HepG2 (cell line): ENCODE measurements around the gene SNX21. TPM values are rescaled to one million over a fixed set of nuclear protein-coding genes. Genes with fewer than 3 reads are reported as not detected.

ENCODE experiments used
- ATAC-seq: fragments of 200-7000 bp; cut with Tn5 transposase; 3 replicates; pipeline ENCODE4 v1.9.1; 2020; ENCODE audit warnings: mild to moderate bottlenecking, moderate library complexity
- BruUV-seq: library from RNA; stranded (reverse); fragments of 400-500 nt; replicated peaks from 2 replicates; lab custom pipeline; 2021; lab: Mats Ljungman, UMichigan
- CTCF ChIA-PET: fragments of 300-600 bp; formaldehyde crosslinking; extraction: SDS; loops from one replicate; lab custom pipeline; 2021; ENCODE audit warnings: low total read pairs, inconsistent platforms, low intra/inter-chr PET ratio; lab: Yijun Ruan, JAX
- POLR2A ChIA-PET: fragments of 350-600 bp; sonication (Branson Sonifier 250); formaldehyde crosslinking; loops from one replicate; lab custom pipeline; 2020; ENCODE audit warnings: antibody characterized with exemption, inconsistent platforms; lab: Yijun Ruan, JAX
- DNase-seq: peaks from one replicate; pipeline ENCODE4 v3.0.0-alpha.2; 2015; ENCODE audit warnings: low spot score
- FAIRE-seq: peaks from 3 replicates; lab custom pipeline; 2011; peaks lifted over from hg19 to GRCh38; lab: Jason Lieb, UNC
- H2AFZ ChIP-seq: one replicate; pipeline ENCODE4 v1.6.1; 2011; ENCODE audit warnings: low read length, inconsistent platforms
- H3K27ac ChIP-seq: fragments of 300-600 bp; 3 replicates; pipeline ENCODE4 v1.8.0; 2011; ENCODE audit warnings: mixed run types, mild to moderate bottlenecking, mixed read lengths, low read length, inconsistent platforms; ENCODE audit not compliant: insufficient read depth; ENCODE audit errors: extremely low read length
- H3K27me3 ChIP-seq, 2 experiments: fragments of 200-600 bp in 1 of 2; 2 replicates in 1 of 2; 3 replicates in 1 of 2; pipeline versions ENCODE4 v1.6.0 to v1.8.0; 2011; ENCODE audit warnings: low read length in 2 of 2, mild to moderate bottlenecking in 2 of 2, moderate library complexity in 2 of 2, inconsistent platforms in 1 of 2; ENCODE audit not compliant: insufficient read depth in 2 of 2, control insufficient read depth in 1 of 2
- H3K36me3 ChIP-seq, 2 experiments: fragments of 200-600 bp in 1 of 2; replicated peaks in 1 of 2; 2 replicates in 1 of 2; 3 replicates in 1 of 2; pipeline versions ENCODE4 v1.5.1 to v1.8.0; 2011; ENCODE audit warnings: low read length in 2 of 2, inconsistent platforms in 1 of 2; ENCODE audit not compliant: insufficient read depth in 2 of 2, control insufficient read depth in 1 of 2
- H3K4me1 ChIP-seq: 2 replicates; pipeline ENCODE4 v1.5.1; 2012; ENCODE audit warnings: low read length, inconsistent platforms; ENCODE audit not compliant: insufficient read depth
- H3K4me2 ChIP-seq: 2 replicates; pipeline ENCODE4 v1.6.0; 2011; ENCODE audit warnings: low read depth, low read length, inconsistent platforms
- H3K4me3 ChIP-seq, 3 experiments: fragments of 200-600 bp in 1 of 3; sonication (generic), shearing (Covaris generic) in 1 of 3; replicated peaks in 1 of 3; 2 replicates each; pipeline ENCODE4 v1.5.1; 2011 to 2016; ENCODE audit warnings: low read length in 3 of 3, inconsistent platforms in 2 of 3, low read depth in 2 of 3, mild to moderate bottlenecking in 2 of 3, control low read depth in 1 of 3, mixed read lengths in 1 of 3; ENCODE audit not compliant: insufficient read depth in 1 of 3
- H3K79me2 ChIP-seq: one replicate; pipeline ENCODE4 v1.6.1; 2011; ENCODE audit warnings: low read length, inconsistent platforms; ENCODE audit not compliant: insufficient read depth
- H3K9ac ChIP-seq: 2 replicates; pipeline ENCODE4 v1.6.0; 2011; ENCODE audit warnings: mild to moderate bottlenecking, low read depth, low read length, inconsistent platforms; ENCODE audit not compliant: insufficient read depth
- H3K9me3 ChIP-seq: 2 replicates; pipeline ENCODE4 v1.5.1; 2012; ENCODE audit warnings: mild to moderate bottlenecking, low read length
- H4K20me1 ChIP-seq: 2 replicates; pipeline ENCODE4 v1.6.0; 2011; ENCODE audit warnings: inconsistent platforms, mild to moderate bottlenecking, low read length, moderate library complexity; ENCODE audit not compliant: insufficient read depth
- CBFB ChIP-seq: sonication (generic); formaldehyde crosslinking; IDR thresholded peaks from 2 replicates; pipeline ENCODE4 v1.4.0; 2020; ENCODE audit warnings: missing genetic modification reagents
- GTF2F1 ChIP-seq: fragments of 150-350 bp; IDR thresholded peaks from 2 replicates; pipeline ENCODE4 v1.6.1; 2014; ENCODE audit warnings: low read length
- HMGXB4 ChIP-seq, 2 experiments: sonication (generic) in 1 of 2; formaldehyde crosslinking in 1 of 2; IDR thresholded peaks; 2 replicates each; pipeline versions ENCODE4 v1.4.0 to v1.6.1; 2018 to 2020; ENCODE audit warnings: missing genetic modification reagents in 2 of 2, borderline replicate concordance in 1 of 2, low read depth in 1 of 2, mild to moderate bottlenecking in 1 of 2, missing biosample characterization in 1 of 2
- ISL2 ChIP-seq: sonication (generic); formaldehyde crosslinking; IDR thresholded peaks from 2 replicates; pipeline ENCODE4 v1.5.0; 2020; ENCODE audit warnings: missing genetic modification reagents
- MLXIP ChIP-seq: sonication (generic); formaldehyde crosslinking; IDR thresholded peaks from 2 replicates; pipeline ENCODE4 v1.9.0; 2021; ENCODE audit warnings: missing genetic modification reagents, borderline replicate concordance
- SOX6 ChIP-seq, 2 experiments: fragments of 450-650 bp in 1 of 2; sonication (generic) in 1 of 2; formaldehyde crosslinking in 1 of 2; IDR thresholded peaks; 2 replicates each; pipeline versions ENCODE4 v1.4.0 to v1.6.1; 2017 to 2020; ENCODE audit warnings: antibody characterized with exemption in 1 of 2, mild to moderate bottlenecking in 1 of 2, missing genetic modification reagents in 1 of 2
- ZFP37 ChIP-seq: sonication (generic); formaldehyde crosslinking; IDR thresholded peaks from 2 replicates; pipeline ENCODE4 v1.4.0; 2020; ENCODE audit warnings: missing genetic modification reagents, borderline replicate concordance
- ZNF354B ChIP-seq: sonication (generic); formaldehyde crosslinking; IDR thresholded peaks from 2 replicates; pipeline ENCODE4 v1.8.0; 2022; ENCODE audit warnings: mild to moderate bottlenecking, missing genetic modification reagents
- WGBS: methylation state at CpG from one replicate; pipeline ENCODE4 v1.1.6; 2017; ENCODE audit warnings: low lambda C conversion rate; 5-methylcytosine and 5-hydroxymethylcytosine counted together
- in situ Hi-C: cut with HindIII; loops from 2 replicates; pipeline ENCODE4 v1.10.0; 2017; ENCODE audit warnings: low pct_unique_long_range_greater_than_20kb; ENCODE audit not compliant: extremely low pct_ligation_motif_present
- intact Hi-C: fragments of 100-400 bp; cut with micrococcal nuclease; formaldehyde crosslinking; loops from one replicate; pipeline ENCODE4 v1.10.0; 2022; ENCODE audit not compliant: unreplicated experiment
- polyA plus RNA-seq, 8 experiments: library from polyadenylated mRNA; depleted of rRNA in 3 of 8; stranded (reverse) in 7 of 8; unstranded in 1 of 8; fragments of >200 nt; fragmentation: Illumina TruSeq in 4 of 8; extraction: Trizol in 4 of 8; gene quantifications; 2 replicates each; pipeline versions ENCODE4 v1.2.1 to v1.2.3, GENCODE V29; 2011 to 2016; ENCODE audit warnings: low read depth in 4 of 8, missing spikeins in 1 of 8, mixed read lengths in 1 of 8; ENCODE audit not compliant: insufficient read depth in 1 of 8
- total RNA-seq, 5 experiments: library from RNA; depleted of rRNA; stranded (reverse); fragments of >200 nt; fragmentation: Illumina TruSeq; extraction: Trizol; gene quantifications; 2 replicates each; pipeline ENCODE4 v1.2.3, GENCODE V29; 2016; ENCODE audit warnings: low read depth in 1 of 5
- TF ChIP-seq, protein P1 (sequence below), 2 experiments: fragments of 450-650 bp in 1 of 2; sonication (generic) in 1 of 2; formaldehyde crosslinking in 1 of 2; IDR thresholded peaks; 2 replicates each; pipeline versions ENCODE4 v1.6.1 to v1.8.0; 2016 to 2022; ENCODE audit warnings: antibody characterized with exemption in 1 of 2, mild to moderate bottlenecking in 1 of 2, missing genetic modification reagents in 1 of 2

Gene SNX21
- total and polyA plus RNA-seq, 2 of the 13 experiments (the other 11 are each of a cell fraction or from before 2014, with no cell fraction given): 7.7 to 12.8 TPM

GRCh38 chr20:45819466-45819865, 14.1 kb upstream of the SNX21 start:
- BruUV-seq: no TSS peak

More at GRCh38 chr20:45819466-45819865, 14.1 kb upstream of the SNX21 start:
- Histone ChIP-seq H3K4me3 (no peak overlapping the region), H3K27me3 (no peaks in the 10 kb centered on the region), H3K9me3 (no peaks in the 10 kb centered on the region), H3K27ac (no peak overlapping the region), H3K79me2 (peaks cover under 1% of the 10 kb centered on the region), H4K20me1 (no peaks in the 10 kb centered on the region), H2AFZ (no peak overlapping the region), H3K9ac (no peak overlapping the region), H3K4me1 (peaks cover 34% of the 10 kb centered on the region), H3K4me2 (no peak overlapping the region), H3K36me3 (peaks cover 4 to 10% of the 10 kb centered on the region in 2 experiments)
- in situ Hi-C loops (no loop called here), intact Hi-C loops (no loop called here)
- 93% methylated on average over 4 of the region's 4 CpGs for WGBS
- CTCF ChIA-PET: no interaction called here
- POLR2A ChIA-PET: no interaction called here
- ATAC-seq: no peak
- no peak for FAIRE-seq
- no peak for DNase-seq
- TF ChIP-seq HMGXB4 (CRISPR knock-in tag; IDR thresholded peaks at IDR 0.05; ENCODE audit: borderline replicate concordance in 1 of 2, low read depth in 1 of 2): no peak
- TF ChIP-seq ISL2 (CRISPR knock-in tag): no peak
- no peak for TF ChIP-seq ZFP37
- no peak for TF ChIP-seq ZNF354B
- TF ChIP-seq CBFB (CRISPR knock-in tag): no peak
- no peak for TF ChIP-seq SOX6 (IDR thresholded peaks at IDR 0.05)
- TF ChIP-seq SOX6 (CRISPR knock-in tag; IDR thresholded peaks at IDR 0.05): no peak
- no peak for TF ChIP-seq GTF2F1
- TF ChIP-seq, protein P1, sequence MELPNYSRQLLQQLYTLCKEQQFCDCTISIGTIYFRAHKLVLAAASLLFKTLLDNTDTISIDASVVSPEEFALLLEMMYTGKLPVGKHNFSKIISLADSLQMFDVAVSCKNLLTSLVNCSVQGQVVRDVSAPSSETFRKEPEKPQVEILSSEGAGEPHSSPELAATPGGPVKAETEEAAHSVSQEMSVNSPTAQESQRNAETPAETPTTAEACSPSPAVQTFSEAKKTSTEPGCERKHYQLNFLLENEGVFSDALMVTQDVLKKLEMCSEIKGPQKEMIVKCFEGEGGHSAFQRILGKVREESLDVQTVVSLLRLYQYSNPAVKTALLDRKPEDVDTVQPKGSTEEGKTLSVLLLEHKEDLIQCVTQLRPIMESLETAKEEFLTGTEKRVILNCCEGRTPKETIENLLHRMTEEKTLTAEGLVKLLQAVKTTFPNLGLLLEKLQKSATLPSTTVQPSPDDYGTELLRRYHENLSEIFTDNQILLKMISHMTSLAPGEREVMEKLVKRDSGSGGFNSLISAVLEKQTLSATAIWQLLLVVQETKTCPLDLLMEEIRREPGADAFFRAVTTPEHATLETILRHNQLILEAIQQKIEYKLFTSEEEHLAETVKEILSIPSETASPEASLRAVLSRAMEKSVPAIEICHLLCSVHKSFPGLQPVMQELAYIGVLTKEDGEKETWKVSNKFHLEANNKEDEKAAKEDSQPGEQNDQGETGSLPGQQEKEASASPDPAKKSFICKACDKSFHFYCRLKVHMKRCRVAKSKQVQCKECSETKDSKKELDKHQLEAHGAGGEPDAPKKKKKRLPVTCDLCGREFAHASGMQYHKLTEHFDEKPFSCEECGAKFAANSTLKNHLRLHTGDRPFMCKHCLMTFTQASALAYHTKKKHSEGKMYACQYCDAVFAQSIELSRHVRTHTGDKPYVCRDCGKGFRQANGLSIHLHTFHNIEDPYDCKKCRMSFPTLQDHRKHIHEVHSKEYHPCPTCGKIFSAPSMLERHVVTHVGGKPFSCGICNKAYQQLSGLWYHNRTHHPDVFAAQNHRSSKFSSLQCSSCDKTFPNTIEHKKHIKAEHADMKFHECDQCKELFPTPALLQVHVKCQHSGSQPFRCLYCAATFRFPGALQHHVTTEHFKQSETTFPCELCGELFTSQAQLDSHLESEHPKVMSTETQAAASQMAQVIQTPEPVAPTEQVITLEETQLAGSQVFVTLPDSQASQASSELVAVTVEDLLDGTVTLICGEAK (IDR thresholded peaks at IDR 0.05): no peak
- TF ChIP-seq, protein P1 (CRISPR knock-in tag; IDR thresholded peaks at IDR 0.05): no peak
- no peak for TF ChIP-seq MLXIP (CRISPR knock-in tag)
- TF ChIP-seq, all 625 proteins: peak for 0
